H7 (cell line): Measurements from ENCODE around the gene GPX3. TPM values are rescaled to one million over a fixed set of nuclear protein-coding genes. Genes with fewer than 3 reads are reported as not detected.

Source experiments
- DNase-seq: peaks from one replicate; pipeline ENCODE4 v3.0.0; 2012
- H3K27me3 ChIP-seq: 2 replicates; pipeline ENCODE4 v1.6.0; 2011; ENCODE audit warnings: mild to moderate bottlenecking, low read length; ENCODE audit not compliant: control insufficient read depth, insufficient read depth
- H3K36me3 ChIP-seq: replicated peaks from 2 replicates; pipeline ENCODE4 v1.5.1; 2011; ENCODE audit warnings: low read length; ENCODE audit not compliant: control insufficient read depth, insufficient read depth
- H3K4me3 ChIP-seq: 2 replicates; pipeline ENCODE4 v1.5.1; 2011; ENCODE audit warnings: low read depth, mild to moderate bottlenecking, control low read depth, low read length, moderate library complexity; ENCODE audit not compliant: insufficient read depth
- total RNA-seq: library from RNA; depleted of rRNA; stranded (reverse); fragments of >200 nt; shearing (Covaris generic); gene quantifications from 2 replicates; pipeline ENCODE4 v1.2.3, GENCODE V29; 2014; rRNA removed

Gene GPX3, protein sequence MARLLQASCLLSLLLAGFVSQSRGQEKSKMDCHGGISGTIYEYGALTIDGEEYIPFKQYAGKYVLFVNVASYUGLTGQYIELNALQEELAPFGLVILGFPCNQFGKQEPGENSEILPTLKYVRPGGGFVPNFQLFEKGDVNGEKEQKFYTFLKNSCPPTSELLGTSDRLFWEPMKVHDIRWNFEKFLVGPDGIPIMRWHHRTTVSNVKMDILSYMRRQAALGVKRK
- total RNA-seq, result 22.4 and 39.8 TPM in 2 replicates

DNA sequence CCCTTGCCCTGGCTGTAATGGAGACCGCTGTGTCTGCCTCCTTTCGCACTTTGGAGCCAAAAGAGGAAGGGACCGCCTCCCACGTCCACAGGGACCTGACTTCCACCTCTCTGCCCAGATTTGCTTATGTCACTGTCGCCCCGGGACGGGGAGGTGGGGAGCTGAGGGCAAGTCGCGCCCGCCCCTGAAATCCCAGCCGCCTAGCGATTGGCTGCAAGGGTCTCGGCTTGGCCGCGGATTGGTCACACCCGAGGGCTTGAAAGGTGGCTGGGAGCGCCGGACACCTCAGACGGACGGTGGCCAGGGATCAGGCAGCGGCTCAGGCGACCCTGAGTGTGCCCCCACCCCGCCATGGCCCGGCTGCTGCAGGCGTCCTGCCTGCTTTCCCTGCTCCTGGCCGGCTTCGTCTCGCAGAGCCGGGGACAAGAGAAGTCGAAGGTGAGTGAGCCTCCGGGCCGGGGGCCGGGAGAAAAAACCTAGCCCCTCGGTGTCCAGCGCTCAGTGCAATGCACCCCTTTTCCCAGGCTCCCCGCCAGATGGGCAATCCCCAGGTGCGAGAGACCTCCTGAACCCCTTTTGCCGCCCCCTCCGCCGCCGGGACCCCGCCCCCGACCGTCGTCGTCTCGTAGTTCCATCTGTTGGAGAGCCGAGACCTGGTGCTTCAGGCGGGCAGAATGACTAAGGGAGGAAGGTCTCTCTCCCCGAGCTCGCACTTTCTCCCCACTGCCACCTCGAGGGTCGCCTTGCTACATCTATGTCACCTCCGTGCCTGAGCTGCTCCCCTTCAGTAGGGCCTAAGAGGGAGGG lies at the start of gene GPX3:
GPX3 (plus strand) TSS at position 288 of the 807 bp plus-strand sequence; CDS start at position 352, 64 bp downstream.
- Histone ChIP-seq H3K36me3 (no peaks in the 10 kb centered on the region), H3K27me3 (peaks cover 13% of the 10 kb centered on the region), H3K4me3 (peak within 1 kb of the TSS; percentile 78)
- peak; percentile 97 for DNase-seq

DNA sequence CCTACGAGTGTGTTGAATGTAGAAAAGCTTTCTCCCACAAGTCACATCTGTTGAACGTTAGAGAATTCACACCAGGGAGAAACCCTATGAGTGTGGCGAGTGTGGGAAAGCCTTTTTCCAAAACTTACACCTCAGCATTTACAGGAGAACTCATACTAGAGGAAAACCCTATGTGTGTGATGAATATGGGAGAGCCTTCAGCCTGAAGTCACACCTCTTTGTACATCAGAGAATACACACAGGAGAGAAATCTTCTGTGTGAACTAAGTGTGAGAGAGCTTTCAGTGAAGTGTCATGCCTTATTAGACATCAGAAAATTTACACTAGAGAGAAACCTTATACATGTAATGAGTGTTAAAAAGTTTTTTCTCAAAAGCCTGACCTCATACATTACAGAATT lies 41.8 kb upstream of the GPX3 start:
- H3K4me3 ChIP-seq, result no peak overlapping the region
- no peak for DNase-seq
- H3K27me3 ChIP-seq, result no peaks in the 10 kb centered on the region
- H3K36me3 ChIP-seq, result no peaks in the 10 kb centered on the region

DNA sequence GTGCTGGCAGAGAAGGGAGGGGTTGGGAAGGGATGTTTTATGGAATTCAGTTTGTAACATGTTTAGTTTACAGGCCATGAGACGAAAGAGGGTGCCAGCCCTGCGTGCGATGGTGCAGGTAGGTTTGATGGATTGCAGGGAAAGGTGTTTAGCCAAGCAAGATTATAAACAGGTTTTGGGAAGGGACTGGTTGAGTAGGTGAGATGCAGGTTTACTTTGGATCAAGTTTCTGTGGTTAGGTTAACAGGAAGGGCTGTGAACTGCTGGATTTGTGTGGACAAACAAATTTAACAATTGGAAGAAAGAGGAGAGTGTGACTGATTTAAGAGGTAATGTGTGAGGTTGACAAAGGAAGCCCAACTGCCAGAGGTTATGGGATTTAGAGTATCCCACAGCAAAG lies 32.6 kb upstream of the GPX3 start:
- DNase-seq, result no peak
- no peaks in the 10 kb centered on the region for H3K36me3 ChIP-seq
- no peaks in the 10 kb centered on the region for H3K27me3 ChIP-seq
- H3K4me3 ChIP-seq, result no peak overlapping the region

DNA sequence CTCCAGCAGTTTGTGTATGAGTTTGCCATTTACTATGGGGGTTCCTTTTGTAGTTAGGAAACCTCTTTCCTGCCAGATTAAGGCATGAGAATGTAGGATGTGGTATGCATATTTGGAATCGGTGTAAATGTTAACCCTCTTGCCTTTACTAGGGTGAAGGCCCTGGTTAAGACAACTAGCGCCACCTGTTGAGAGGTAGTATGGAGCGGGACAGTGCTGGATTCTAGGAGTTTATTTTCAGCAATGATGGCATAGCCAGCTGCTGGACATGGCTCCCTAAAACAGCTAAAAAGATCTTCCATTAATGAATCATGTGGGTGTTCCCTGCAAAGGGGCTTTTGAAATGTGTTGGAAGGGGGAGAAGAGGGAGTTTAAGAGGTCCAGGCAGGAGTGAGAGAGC lies 30.7 kb upstream of the GPX3 start:
- Histone ChIP-seq H3K36me3 (no peaks in the 10 kb centered on the region), H3K4me3 (no peak overlapping the region), H3K27me3 (no peaks in the 10 kb centered on the region)
- peak; percentile 52 for DNase-seq

DNA sequence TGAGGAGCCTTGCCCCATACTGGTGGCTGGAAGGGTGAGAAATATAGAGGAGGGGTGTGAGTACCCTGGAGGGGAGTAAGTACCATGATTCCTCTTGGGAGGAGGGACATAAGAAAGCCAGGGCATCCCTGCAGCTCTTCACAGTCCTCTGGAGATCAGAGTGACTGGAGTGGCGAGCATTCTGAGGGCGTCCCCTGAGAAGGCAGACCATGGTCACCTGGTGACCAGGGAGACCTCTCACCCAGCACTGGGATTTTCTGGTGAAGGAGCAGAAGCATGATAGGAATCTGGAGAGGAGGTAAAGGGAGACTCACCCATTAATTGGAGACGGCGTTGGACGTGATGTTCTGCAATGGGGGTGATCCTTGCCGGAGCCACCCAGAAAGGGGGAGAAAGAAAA lies 27.7 kb upstream of the GPX3 start:
- Histone ChIP-seq H3K36me3 (no peaks in the 10 kb centered on the region), H3K27me3 (no peaks in the 10 kb centered on the region), H3K4me3 (no peak overlapping the region)
- no peak for DNase-seq

DNA sequence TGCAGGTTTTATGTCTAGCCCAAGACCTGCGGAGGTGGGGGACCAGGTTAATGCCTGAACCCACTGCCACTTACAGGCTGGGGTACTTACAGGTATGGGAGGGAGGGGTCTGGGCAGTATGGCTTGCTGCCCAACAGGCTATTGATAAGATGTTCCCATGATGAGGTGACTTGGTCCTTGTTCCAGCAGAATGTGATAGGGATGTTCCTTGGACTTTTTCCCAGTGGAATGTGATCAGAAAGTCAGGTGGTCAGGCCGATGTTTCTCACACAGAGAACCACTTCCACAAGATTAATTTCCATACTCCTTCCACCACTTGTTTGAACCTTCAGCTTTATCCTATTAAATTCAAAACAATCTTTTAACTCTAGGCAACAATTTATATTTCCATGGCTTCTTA lies 27.0 kb upstream of the GPX3 start:
- no peak overlapping the region for H3K4me3 ChIP-seq
- H3K36me3 ChIP-seq, result no peaks in the 10 kb centered on the region
- DNase-seq, result no peak
- H3K27me3 ChIP-seq, result no peaks in the 10 kb centered on the region

DNA sequence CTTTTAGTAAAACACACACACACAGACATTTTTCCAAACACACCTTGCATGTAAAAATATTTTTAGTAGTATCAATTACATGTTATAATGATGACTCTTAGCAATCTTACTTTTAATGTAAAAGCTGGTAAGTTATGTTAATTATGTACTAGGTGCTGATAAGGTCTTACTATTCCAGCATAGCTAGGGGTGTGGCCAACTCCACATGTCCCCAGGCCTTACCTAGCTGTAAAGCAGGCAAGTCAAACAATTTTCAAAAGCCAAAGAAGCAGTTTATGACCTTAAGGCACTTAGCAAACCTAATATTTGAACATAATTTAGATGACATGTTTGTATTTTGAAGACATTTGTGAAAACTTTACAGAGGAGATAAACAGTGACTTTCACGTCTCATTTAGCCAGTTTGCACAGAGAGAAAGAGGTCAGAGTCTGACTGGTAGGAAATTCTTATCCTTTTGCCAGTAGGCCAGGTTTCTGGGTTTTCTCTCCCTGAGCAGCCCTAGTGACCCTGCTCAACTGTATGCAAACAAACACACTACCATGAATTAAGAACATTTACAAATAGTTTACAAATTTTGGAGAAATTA lies 26.5 kb upstream of the GPX3 start:
- no peak for DNase-seq
- Histone ChIP-seq H3K4me3 (no peak overlapping the region), H3K36me3 (no peaks in the 10 kb centered on the region)

DNA sequence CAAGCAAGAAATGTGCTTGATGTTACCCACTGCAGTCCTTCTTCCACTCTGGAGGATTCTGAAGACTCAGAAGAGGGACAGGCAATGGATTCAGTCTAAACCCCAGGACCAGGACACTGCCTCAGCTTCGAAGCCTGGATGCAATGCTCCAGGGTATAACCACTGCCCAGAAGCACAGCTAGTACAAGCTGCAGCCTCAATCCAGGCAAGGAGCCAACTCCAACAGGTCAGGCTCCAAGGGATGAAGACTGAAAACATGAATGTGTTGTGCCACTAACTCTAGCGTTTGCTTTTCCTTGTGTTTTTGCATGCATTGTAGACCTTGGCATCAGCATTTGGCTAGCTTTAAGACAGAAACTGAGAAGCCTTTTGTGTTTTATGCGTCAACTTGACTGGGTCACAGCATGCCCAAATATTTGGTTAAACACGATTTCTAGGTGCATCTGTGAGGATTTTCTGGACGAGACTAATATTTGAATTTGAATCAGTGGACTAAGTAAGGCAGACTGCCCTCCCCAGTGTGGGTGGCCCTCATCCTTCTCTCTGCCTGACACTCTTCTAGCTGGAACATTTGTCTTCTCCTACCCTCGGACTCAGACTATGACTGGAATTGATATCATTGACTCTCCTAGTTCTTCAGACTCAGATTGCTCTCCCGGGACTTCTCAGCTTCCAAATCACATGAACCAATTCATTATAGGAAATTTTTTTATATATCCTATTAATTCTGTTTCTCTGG lies 20.5 kb upstream of the GPX3 start:
- no peak for DNase-seq
- Histone ChIP-seq H3K27me3 (no peaks in the 10 kb centered on the region), H3K36me3 (no peaks in the 10 kb centered on the region), H3K4me3 (no peak overlapping the region)

More for the DNA sequence above, 26.5 kb upstream of the GPX3 start:
- H3K27me3 ChIP-seq, result no peaks in the 10 kb centered on the region

DNA sequence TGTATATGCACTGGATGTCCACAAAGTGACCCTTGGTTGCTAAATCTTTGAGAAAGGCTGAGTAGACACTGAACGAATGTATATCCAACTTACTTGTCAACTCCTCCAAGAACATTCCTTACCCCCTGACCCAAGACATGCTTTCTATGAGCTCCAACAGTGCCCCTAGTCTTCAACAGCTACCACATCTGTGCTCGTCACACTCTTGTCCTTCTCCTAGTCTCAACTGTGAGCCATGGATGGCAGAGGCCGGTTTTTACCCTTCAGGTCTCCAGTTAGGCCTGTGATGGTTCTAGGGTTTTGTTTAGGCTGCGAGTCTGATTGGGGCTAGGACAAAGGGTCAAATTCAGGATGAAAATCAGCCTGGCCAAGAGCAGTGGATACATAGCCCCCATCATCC lies 19.0 kb upstream of the GPX3 start:
- no peak for DNase-seq
- H3K4me3 ChIP-seq, result no peak overlapping the region
- no peaks in the 10 kb centered on the region for H3K36me3 ChIP-seq
- no peaks in the 10 kb centered on the region for H3K27me3 ChIP-seq

DNA sequence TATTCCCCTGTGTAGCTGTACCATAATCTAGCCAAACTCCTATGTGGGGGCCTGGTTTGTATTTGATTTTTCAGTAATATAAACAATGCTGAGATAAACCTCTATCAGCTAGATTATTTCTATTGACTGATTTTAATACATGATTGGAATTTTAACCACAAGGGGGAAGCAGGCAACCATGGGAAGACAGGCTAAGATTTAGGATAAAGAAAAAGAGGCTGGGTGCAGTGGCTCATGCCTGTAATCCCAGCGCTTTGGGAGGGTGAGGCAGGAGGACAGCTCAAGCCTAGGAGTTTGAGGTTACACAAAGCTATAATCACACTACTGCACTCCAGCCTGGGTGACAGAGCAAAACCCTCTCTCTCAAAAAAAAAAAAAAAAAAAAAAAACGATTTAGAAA lies 18.1 kb upstream of the GPX3 start:
- peak; percentile 55 for DNase-seq
- no peaks in the 10 kb centered on the region for H3K27me3 ChIP-seq
- H3K36me3 ChIP-seq, result no peaks in the 10 kb centered on the region
- H3K4me3 ChIP-seq, result no peak overlapping the region

DNA sequence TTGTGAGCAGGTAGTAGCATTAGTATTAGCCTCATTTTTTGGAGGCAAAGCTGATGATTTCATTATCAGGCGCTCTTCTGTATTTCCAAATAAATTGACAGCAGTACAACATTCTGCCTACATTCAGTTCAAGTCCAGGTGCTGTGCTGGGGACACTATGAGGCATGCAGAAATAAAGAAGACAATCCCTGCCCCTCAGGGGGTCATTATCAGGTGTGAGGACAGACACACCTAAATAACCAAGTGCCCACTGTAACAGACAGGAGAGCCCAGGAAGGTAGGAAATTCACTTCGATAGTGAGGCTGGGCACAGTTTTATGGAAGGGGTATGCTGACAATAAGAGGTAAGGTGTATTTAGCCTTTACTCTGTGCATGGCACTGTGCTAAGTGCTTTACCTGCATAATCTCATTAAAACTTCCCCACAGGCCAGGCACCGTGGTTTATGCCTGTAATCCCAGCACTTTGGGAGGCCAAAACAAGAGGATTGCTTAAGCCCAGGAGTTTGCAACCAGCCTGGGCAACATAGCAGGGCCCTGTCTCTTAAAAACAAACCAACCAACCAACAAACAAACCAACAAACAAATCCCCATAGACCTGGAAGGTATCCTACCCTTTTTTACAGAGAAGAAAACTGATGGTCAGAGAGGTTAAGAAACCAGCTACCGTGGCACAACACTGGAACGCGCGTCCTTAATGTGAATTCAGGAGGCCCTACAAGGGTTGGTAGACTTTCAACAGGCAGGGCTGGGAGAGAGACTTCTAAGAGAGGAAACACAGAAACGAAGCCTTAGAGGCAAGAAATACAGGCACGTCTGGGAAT lies 17.5 kb upstream of the GPX3 start:
- Histone ChIP-seq H3K36me3 (no peaks in the 10 kb centered on the region), H3K4me3 (no peak overlapping the region), H3K27me3 (no peaks in the 10 kb centered on the region)
- no peak for DNase-seq

DNA sequence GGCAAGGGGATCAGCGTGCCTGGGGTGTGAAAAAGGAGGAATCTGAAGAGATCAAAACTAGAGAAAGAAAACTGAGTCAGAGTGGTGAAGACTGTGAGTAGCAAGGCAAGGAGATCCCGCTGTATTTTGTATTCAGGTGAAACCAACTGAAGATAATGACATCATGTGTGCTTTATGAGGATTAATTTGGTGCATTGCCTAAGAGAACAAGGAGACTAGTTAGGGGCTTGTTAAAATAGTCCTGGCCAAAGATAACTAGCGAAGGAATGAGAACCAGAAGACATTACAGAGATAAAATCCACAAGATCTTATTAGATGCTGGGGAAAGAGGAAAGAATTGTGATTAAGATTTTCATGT lies 16.9 kb upstream of the GPX3 start:
- H3K36me3 ChIP-seq, result no peaks in the 10 kb centered on the region
- no peaks in the 10 kb centered on the region for H3K27me3 ChIP-seq
- no peak for DNase-seq
- no peak overlapping the region for H3K4me3 ChIP-seq

DNA sequence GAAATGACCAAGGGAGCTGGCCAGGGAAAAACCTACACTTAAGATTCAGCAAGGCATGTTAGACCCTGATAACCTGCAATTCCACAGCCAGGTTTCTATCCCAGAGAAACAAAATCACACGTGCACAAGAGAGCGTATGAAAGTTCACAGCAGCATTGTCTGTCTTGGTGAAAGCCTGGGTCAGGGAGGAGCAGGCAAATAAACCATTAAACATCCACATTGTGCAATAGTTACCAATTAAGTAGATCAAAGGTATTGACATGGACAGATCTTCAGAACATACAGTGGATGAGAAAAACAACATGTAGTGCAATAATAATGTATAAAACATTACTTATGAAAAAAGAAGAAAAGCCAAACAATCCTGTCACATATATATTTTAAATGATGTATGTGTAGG lies 15.9 kb upstream of the GPX3 start:
- no peak for DNase-seq
- no peak overlapping the region for H3K4me3 ChIP-seq
- H3K36me3 ChIP-seq, result no peaks in the 10 kb centered on the region
- H3K27me3 ChIP-seq, result no peaks in the 10 kb centered on the region
